ENCODE results near the gene FOXRED1. TPM values are rescaled to one million over a fixed set of nuclear protein-coding genes. Genes with fewer than 3 reads are reported as not detected.
A peak's percentile ranks its signal among the peaks of the same experiment; 100 is the strongest.

Gene FOXRED1
- polyA plus RNA-seq, 1 experiment: 18.3 TPM

- no peak for TF ChIP-seq CTCF (IDR thresholded peaks at IDR 0.05; ENCODE audit: insufficient read depth, low read depth, low read length)
- POLR2A ChIA-PET: no interaction called here
Observed at GRCh38 chr11:126257764-126258163, 11.2 kb upstream of the FOXRED1 start.

GRCh38 chr11:126262216-126262615 lies 6.7 kb upstream of the FOXRED1 start:
- peaks cover 34% of the 10 kb centered on the region for H3K36me3 ChIP-seq (ENCODE audit: control insufficient read depth, insufficient read depth, low read length)
- ChIA-PET CTCF (no interaction called here), POLR2A (no interaction called here)
- TF ChIP-seq CTCF (IDR thresholded peaks at IDR 0.05; ENCODE audit: insufficient read depth, low read depth, low read length): no peak
- H3K27me3 ChIP-seq (ENCODE audit: control insufficient read depth, insufficient read depth, low read length): no peaks in the 10 kb centered on the region
- no peak overlapping the region for H3K4me3 ChIP-seq (ENCODE audit: low read depth, low read length)
- DNase-seq (ENCODE audit: low read depth): no peak

More at GRCh38 chr11:126257764-126258163, 11.2 kb upstream of the FOXRED1 start:
- Histone ChIP-seq H3K36me3 (ENCODE audit: control insufficient read depth, insufficient read depth, low read length) (peaks cover 7% of the 10 kb centered on the region), H3K27me3 (ENCODE audit: control insufficient read depth, insufficient read depth, low read length) (no peaks in the 10 kb centered on the region), H3K4me3 (ENCODE audit: low read depth, low read length) (no peak overlapping the region)
- DNase-seq (ENCODE audit: low read depth): peak; percentile 30
- CTCF ChIA-PET: interaction anchor here (1.1 kb wide), 1 partner anchor 11 kb away, joined by 3 read pairs; the partner anchor contains the start of genes FOXRED1 and SRPRA

GRCh38 chr11:126263489-126263888 lies 5.5 kb upstream of the FOXRED1 start:
- no peak for DNase-seq (ENCODE audit: low read depth)
- ChIA-PET CTCF (no interaction called here), POLR2A (no interaction called here)
- peaks cover 34% of the 10 kb centered on the region for H3K36me3 ChIP-seq (ENCODE audit: control insufficient read depth, insufficient read depth, low read length)
- no peak overlapping the region for H3K4me3 ChIP-seq (ENCODE audit: low read depth, low read length)
- TF ChIP-seq CTCF (IDR thresholded peaks at IDR 0.05; ENCODE audit: insufficient read depth, low read depth, low read length): no peak
- no peaks in the 10 kb centered on the region for H3K27me3 ChIP-seq (ENCODE audit: control insufficient read depth, insufficient read depth, low read length)

GRCh38 chr11:126265811-126266210 lies 3.1 kb upstream of the FOXRED1 start:
- TF ChIP-seq CTCF (IDR thresholded peaks at IDR 0.05; ENCODE audit: insufficient read depth, low read depth, low read length): 0 out of 2 replicates have a peak, but pooled peaks have one; percentile 9
- ChIA-PET POLR2A (no interaction called here), CTCF (no interaction called here)
- H3K4me3 ChIP-seq (ENCODE audit: low read depth, low read length): no peak overlapping the region
- H3K27me3 ChIP-seq (ENCODE audit: control insufficient read depth, insufficient read depth, low read length): no peaks in the 10 kb centered on the region
- peaks cover 34% of the 10 kb centered on the region for H3K36me3 ChIP-seq (ENCODE audit: control insufficient read depth, insufficient read depth, low read length)
- no peak for DNase-seq (ENCODE audit: low read depth)

GRCh38 chr11:126267650-126268049 lies 1.3 kb upstream of the FOXRED1 start:
- H3K27me3 ChIP-seq (ENCODE audit: control insufficient read depth, insufficient read depth, low read length): no peaks in the 10 kb centered on the region
- TF ChIP-seq CTCF (IDR thresholded peaks at IDR 0.05; ENCODE audit: insufficient read depth, low read depth, low read length): no peak
- peak overlapping the region; percentile 94 for H3K4me3 ChIP-seq (ENCODE audit: low read depth, low read length)
- CTCF ChIA-PET: no interaction called here
- POLR2A ChIA-PET: no interaction called here
- DNase-seq (ENCODE audit: low read depth): no peak
- peaks cover 32% of the 10 kb centered on the region for H3K36me3 ChIP-seq (ENCODE audit: control insufficient read depth, insufficient read depth, low read length)

Data from BJ (cell line).